Measurements from ENCODE around the gene TRAPPC10.

TRAPPC10 gene

DNA sequence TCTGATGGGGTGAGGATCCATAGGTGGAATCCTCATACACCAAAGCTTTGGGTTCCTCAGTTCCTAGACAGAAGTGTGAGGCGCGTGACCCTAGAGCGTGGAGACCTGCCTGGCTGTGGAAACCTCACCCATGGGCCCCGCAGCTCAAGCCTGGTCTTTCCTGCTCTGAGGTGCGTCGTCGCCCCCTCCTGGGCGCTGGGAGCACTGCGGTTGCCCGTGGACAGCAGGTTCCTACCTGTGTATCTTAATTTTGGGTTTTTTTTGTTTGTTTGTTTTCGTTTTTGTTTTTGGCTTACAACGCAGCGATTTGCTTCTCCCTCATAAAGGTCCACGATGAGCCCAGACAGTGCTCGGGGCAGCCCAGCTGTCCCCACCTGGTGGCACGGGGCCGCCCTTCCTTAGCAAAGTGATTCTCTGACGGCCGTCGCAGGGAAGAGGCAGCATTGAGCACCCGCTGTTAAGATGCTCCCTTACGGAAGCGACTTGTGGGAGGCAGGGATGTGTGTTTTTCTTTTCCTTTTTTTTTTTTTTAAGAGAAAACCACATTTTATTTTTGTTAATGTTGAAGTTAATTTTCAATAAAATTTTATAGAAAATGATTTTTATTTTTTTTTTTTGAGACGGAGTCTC, 36.5 kb upstream of the TRAPPC10 start:
- DNase-seq (ENCODE audit: insufficient read length, low spot score) (peak; percentile 57), FAIRE-seq (no peak)
- TF ChIP-seq, protein P1, sequence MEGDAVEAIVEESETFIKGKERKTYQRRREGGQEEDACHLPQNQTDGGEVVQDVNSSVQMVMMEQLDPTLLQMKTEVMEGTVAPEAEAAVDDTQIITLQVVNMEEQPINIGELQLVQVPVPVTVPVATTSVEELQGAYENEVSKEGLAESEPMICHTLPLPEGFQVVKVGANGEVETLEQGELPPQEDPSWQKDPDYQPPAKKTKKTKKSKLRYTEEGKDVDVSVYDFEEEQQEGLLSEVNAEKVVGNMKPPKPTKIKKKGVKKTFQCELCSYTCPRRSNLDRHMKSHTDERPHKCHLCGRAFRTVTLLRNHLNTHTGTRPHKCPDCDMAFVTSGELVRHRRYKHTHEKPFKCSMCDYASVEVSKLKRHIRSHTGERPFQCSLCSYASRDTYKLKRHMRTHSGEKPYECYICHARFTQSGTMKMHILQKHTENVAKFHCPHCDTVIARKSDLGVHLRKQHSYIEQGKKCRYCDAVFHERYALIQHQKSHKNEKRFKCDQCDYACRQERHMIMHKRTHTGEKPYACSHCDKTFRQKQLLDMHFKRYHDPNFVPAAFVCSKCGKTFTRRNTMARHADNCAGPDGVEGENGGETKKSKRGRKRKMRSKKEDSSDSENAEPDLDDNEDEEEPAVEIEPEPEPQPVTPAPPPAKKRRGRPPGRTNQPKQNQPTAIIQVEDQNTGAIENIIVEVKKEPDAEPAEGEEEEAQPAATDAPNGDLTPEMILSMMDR (IDR thresholded peaks at IDR 0.05; ENCODE audit: insufficient read depth, missing control alignments), result peak; percentile 86

- DNase-seq (ENCODE audit: insufficient read length, low spot score), result no peak
- TF ChIP-seq, protein P1 (IDR thresholded peaks at IDR 0.05; ENCODE audit: insufficient read depth, missing control alignments), result no peak
- no peak for FAIRE-seq
Observed at GRCh38 chr21:43976661-43977060, 35.4 kb upstream of the TRAPPC10 start.

DNA sequence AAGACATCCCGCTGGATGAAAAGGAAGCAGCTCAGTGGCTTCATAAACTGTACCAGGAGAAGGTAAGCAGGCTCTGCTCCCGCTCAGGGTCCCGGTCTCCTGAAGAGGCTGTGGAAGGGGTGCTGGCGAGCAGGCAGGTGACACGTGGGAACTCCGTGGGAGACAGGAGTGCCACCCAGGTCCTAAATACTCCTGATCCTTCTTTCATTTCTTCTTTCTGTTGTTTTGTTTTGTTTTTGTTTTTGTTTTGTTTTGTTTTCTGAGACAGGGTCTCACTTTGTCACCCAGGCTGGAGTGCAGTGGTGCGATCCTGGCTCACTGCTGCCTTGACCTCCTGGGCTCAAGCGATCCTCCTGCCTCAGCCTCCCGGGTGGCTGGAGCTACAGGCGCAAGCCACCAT, 34.0 kb upstream of the TRAPPC10 start:
- FAIRE-seq, result no peak
- TF ChIP-seq, protein P1 (IDR thresholded peaks at IDR 0.05; ENCODE audit: insufficient read depth, missing control alignments), result no peak
- DNase-seq (ENCODE audit: insufficient read length, low spot score), result no peak

- no peak for FAIRE-seq
- no peak for DNase-seq (ENCODE audit: insufficient read length, low spot score)
- TF ChIP-seq, protein P1 (IDR thresholded peaks at IDR 0.05; ENCODE audit: insufficient read depth, missing control alignments), result no peak
Observed at GRCh38 chr21:43979654-43980053, 32.5 kb upstream of the TRAPPC10 start.

DNA sequence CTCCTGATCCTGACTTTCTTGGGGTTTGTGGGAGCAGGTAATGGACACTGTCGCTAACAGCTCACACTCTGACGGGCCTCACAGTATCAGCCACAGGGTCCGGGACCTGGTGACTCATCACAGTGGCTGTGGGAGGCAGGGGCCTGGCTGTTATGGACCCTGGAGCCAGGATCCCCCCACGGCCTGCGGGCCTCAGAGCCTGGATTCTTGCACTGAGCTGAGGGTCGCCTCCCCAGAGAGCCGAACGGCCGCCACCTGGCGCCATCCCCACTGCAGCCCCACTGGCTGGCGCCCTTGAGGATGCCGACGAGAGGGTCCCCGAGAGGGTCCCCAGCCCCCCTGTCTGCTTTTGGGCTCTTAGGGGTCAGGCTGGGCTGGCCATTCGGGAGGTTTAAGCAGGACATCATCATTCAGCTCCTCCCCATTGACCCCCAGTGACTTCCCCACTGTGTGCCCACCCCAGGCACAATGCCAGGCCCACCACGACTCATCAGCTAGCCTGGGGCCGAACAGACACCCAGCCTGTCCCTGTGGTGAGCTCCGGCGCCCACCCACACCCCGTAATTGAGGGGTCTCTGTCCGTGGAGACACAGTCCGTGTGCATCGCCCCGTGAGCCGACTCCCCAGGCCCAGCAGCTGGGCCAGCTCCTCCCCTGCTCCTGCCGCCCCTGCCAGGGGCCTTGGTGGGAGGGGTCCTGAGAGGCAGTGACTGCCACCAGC, 30.8 kb upstream of the TRAPPC10 start:
- TF ChIP-seq, protein P1 (IDR thresholded peaks at IDR 0.05; ENCODE audit: insufficient read depth, missing control alignments), result no peak
- DNase-seq (ENCODE audit: insufficient read length, low spot score), result no peak
- no peak for FAIRE-seq

GRCh38 chr21:43981871-43982210, 30.3 kb upstream of the TRAPPC10 start:
- TF ChIP-seq, protein P1 (IDR thresholded peaks at IDR 0.05; ENCODE audit: insufficient read depth, missing control alignments), result no peak
- FAIRE-seq, result no peak

DNA sequence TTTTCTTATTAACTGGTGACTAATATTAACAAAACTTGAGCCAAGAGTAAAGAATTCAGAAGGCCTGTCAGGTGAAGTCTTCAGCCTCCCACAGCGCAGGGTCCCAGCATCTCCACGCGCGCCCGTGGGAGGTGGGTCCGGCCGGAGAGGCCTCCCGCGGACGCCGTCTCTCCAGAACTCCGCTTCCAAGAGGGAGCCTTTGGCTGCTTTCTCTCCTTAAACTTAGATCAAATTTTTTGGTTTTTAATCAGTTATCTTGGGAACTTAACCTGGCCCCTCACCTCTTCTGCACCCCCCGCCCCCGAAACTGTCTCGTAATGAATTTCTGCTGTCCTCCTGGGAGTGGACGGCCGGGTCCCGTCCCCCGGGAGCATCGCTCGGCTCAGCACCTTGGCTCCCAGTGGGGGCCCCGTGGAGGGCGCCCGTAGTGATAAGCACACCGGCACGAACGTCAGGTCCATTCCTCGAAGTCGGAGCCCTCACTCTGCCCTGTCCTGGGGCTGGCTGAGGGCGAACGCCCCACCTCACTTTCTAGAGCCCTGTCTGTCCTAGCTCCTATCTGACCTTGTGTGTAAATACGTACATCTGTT, 29.5 kb upstream of the TRAPPC10 start:
- FAIRE-seq (no peak), DNase-seq (ENCODE audit: insufficient read length, low spot score) (no peak)
- TF ChIP-seq, protein P1 (IDR thresholded peaks at IDR 0.05; ENCODE audit: insufficient read depth, missing control alignments), result no peak

More at GRCh38 chr21:43981871-43982210, 30.3 kb upstream of the TRAPPC10 start:
- DNase-seq (ENCODE audit: insufficient read length, low spot score), result no peak
